Ishikawa (cell line): ENCODE data around the gene SLC26A8.

Experiments used
- CEBPB ChIP-seq: IDR thresholded peaks from 2 replicates; pipeline ENCODE4 v1.6.1; 2012
- CREB1 ChIP-seq: IDR thresholded peaks from 2 replicates; pipeline ENCODE4 v1.6.1; 2012; ENCODE audit warnings: low read depth
- EGR1 ChIP-seq: IDR thresholded peaks from 2 replicates; pipeline ENCODE4 v1.6.1; 2012
- EP300 ChIP-seq: IDR thresholded peaks from 2 replicates; pipeline ENCODE4 v1.6.1; 2012; ENCODE audit warnings: borderline replicate concordance
- FOXM1 ChIP-seq: IDR thresholded peaks from 2 replicates; pipeline ENCODE4 v1.6.1; 2012; ENCODE audit warnings: low read depth, borderline replicate concordance
- NFIC ChIP-seq: IDR thresholded peaks from 2 replicates; pipeline ENCODE4 v1.6.1; 2012
- RAD21 ChIP-seq: IDR thresholded peaks from 2 replicates; pipeline ENCODE4 v1.6.1; 2012; ENCODE audit warnings: low read depth
- TAF1 ChIP-seq: IDR thresholded peaks from 2 replicates; pipeline ENCODE4 v1.6.1; 2012; ENCODE audit warnings: low read depth, mild to moderate bottlenecking
- TCF12 ChIP-seq: IDR thresholded peaks from 2 replicates; pipeline ENCODE4 v1.6.1; 2012; ENCODE audit warnings: low read depth
- TEAD4 ChIP-seq: IDR thresholded peaks from 2 replicates; pipeline ENCODE4 v1.6.1; 2012
- YY1 ChIP-seq: IDR thresholded peaks from 2 replicates; pipeline ENCODE4 v1.6.1; 2012; ENCODE audit warnings: low read depth
- ZBTB7A ChIP-seq: IDR thresholded peaks from 2 replicates; pipeline ENCODE4 v1.6.1; 2012; ENCODE audit warnings: low read depth
- TF ChIP-seq, protein P1 (sequence below): IDR thresholded peaks from 2 replicates; pipeline ENCODE4 v1.6.1; 2012
- TF ChIP-seq, protein P2 (sequence below): IDR thresholded peaks from 2 replicates; pipeline ENCODE4 v1.6.1; 2012
- TF ChIP-seq, protein P3 (sequence below): IDR thresholded peaks from 2 replicates; pipeline ENCODE4 v1.6.1; 2012; ENCODE audit warnings: low read depth, mild to moderate bottlenecking

Gene SLC26A8

DNA sequence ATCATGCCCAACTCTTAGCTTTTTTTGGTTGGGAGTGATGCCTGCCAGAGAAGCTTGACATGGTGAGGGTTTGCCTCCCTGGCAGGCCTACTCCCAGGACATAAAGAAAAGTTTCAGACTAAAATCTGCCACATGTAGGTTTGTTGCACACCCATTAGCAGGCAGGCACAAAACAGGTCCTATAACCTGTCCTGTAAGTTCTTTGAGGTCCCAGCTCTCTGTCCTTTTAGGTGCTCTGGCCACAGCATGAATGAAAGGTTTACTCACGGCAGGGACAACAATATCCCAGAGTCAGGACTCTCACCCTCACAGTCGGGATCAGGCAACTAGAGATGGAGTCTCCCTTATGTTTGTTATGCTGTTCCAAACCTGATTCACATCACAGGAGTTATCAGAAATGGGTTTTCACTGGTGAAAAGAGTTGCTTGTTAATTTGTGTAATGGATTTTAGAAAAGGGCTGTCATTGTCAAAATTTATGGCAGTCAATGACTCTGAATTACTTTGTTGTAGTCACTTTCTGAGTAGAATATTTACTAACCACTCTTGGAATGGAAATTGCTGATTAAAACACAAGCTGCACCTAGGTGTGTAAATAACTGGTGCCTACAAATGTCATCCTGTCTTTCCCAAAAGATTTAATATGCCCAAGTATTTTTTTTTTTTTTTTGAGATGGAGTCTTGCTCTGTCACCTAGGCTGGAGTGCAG lies 97.8 kb downstream of the SLC26A8 start:
- TF ChIP-seq, protein P1, sequence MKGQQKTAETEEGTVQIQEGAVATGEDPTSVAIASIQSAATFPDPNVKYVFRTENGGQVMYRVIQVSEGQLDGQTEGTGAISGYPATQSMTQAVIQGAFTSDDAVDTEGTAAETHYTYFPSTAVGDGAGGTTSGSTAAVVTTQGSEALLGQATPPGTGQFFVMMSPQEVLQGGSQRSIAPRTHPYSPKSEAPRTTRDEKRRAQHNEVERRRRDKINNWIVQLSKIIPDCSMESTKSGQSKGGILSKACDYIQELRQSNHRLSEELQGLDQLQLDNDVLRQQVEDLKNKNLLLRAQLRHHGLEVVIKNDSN, result no peak
- no peak for TF ChIP-seq RAD21
- TF ChIP-seq TEAD4, result no peak
- no peak for TF ChIP-seq YY1
- no peak for TF ChIP-seq FOXM1
- no peak for TF ChIP-seq CREB1
- TF ChIP-seq TCF12, result no peak
- TF ChIP-seq EP300, result no peak
- TF ChIP-seq NFIC, result no peak
- TF ChIP-seq EGR1, result no peak
- no peak for TF ChIP-seq CEBPB
- TF ChIP-seq TAF1, result no peak
- TF ChIP-seq ZBTB7A, result no peak
- TF ChIP-seq, protein P2, sequence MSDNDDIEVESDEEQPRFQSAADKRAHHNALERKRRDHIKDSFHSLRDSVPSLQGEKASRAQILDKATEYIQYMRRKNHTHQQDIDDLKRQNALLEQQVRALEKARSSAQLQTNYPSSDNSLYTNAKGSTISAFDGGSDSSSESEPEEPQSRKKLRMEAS, result no peak
- TF ChIP-seq, protein P3, sequence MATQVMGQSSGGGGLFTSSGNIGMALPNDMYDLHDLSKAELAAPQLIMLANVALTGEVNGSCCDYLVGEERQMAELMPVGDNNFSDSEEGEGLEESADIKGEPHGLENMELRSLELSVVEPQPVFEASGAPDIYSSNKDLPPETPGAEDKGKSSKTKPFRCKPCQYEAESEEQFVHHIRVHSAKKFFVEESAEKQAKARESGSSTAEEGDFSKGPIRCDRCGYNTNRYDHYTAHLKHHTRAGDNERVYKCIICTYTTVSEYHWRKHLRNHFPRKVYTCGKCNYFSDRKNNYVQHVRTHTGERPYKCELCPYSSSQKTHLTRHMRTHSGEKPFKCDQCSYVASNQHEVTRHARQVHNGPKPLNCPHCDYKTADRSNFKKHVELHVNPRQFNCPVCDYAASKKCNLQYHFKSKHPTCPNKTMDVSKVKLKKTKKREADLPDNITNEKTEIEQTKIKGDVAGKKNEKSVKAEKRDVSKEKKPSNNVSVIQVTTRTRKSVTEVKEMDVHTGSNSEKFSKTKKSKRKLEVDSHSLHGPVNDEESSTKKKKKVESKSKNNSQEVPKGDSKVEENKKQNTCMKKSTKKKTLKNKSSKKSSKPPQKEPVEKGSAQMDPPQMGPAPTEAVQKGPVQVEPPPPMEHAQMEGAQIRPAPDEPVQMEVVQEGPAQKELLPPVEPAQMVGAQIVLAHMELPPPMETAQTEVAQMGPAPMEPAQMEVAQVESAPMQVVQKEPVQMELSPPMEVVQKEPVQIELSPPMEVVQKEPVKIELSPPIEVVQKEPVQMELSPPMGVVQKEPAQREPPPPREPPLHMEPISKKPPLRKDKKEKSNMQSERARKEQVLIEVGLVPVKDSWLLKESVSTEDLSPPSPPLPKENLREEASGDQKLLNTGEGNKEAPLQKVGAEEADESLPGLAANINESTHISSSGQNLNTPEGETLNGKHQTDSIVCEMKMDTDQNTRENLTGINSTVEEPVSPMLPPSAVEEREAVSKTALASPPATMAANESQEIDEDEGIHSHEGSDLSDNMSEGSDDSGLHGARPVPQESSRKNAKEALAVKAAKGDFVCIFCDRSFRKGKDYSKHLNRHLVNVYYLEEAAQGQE, result no peak

- TF ChIP-seq TEAD4, result no peak
- TF ChIP-seq, protein P2, result no peak
- no peak for TF ChIP-seq YY1
- TF ChIP-seq EGR1, result no peak
- TF ChIP-seq TAF1, result no peak
- TF ChIP-seq RAD21, result no peak
- no peak for TF ChIP-seq ZBTB7A
These were observed 98.5 kb downstream of the SLC26A8 start for GRCh38 chr6:35925961-35926360.

DNA sequence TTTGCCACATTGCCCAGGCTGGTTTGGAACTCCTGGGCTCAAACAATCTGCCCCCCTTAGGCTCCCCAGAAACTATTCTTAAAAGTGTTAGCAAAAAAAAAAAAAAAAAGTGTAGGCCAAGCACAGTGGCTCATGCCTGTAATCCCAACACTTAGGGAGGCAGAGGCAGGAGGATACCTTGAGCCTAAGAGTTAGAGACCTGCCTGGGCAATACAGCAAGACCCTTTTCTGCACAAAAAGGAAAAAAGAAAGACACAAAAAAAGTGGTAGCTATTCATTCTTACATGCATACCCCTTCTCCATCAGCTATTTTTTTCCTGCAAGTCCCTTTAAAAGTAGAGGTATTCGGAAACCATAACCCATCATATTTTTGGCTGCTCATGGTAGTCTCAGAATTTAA lies 100.3 kb downstream of the SLC26A8 start:
- TF ChIP-seq YY1, result no peak
- TF ChIP-seq TEAD4, result no peak
- TF ChIP-seq, protein P3, result no peak
- TF ChIP-seq CEBPB, result no peak
- TF ChIP-seq, protein P2, result no peak
- TF ChIP-seq CREB1, result no peak
- TF ChIP-seq EP300, result no peak
- no peak for TF ChIP-seq NFIC
- TF ChIP-seq RAD21, result no peak
- TF ChIP-seq TCF12, result no peak
- no peak for TF ChIP-seq EGR1
- TF ChIP-seq, protein P1, result no peak
- TF ChIP-seq TAF1, result no peak

- TF ChIP-seq, protein P1, result no peak
- TF ChIP-seq EP300, result no peak
- no peak for TF ChIP-seq RAD21
- TF ChIP-seq, protein P2, result no peak
- TF ChIP-seq YY1, result no peak
- TF ChIP-seq EGR1, result no peak
- TF ChIP-seq, protein P3, result no peak
- no peak for TF ChIP-seq CREB1
- no peak for TF ChIP-seq ZBTB7A
- TF ChIP-seq TEAD4, result no peak
- TF ChIP-seq NFIC, result no peak
- no peak for TF ChIP-seq TAF1
- TF ChIP-seq CEBPB, result no peak
These were observed 102.3 kb downstream of the SLC26A8 start for GRCh38 chr6:35922139-35922554.
